Lower leg skin (tissue), 3 donors: ENCODE results near the gene ACTL8.

Experiments used
- POLR2A ChIP-seq, 2 donors: fragments of 450-650 bp; IDR thresholded peaks; one replicate each; pipeline ENCODE4 v1.6.1; 2016 to 2017; ENCODE audit warnings: antibody characterized with exemption in 2 of 2, mild to moderate bottlenecking in 1 of 2, moderate library complexity in 1 of 2
- TF ChIP-seq, protein P1 (sequence below), 3 donors: fragments of 450-650 bp; IDR thresholded peaks; one replicate each; pipeline ENCODE4 v1.5.1; 2016; ENCODE audit warnings: antibody characterized with exemption in 3 of 3, mild to moderate bottlenecking in 3 of 3, moderate library complexity in 2 of 3

DNA sequence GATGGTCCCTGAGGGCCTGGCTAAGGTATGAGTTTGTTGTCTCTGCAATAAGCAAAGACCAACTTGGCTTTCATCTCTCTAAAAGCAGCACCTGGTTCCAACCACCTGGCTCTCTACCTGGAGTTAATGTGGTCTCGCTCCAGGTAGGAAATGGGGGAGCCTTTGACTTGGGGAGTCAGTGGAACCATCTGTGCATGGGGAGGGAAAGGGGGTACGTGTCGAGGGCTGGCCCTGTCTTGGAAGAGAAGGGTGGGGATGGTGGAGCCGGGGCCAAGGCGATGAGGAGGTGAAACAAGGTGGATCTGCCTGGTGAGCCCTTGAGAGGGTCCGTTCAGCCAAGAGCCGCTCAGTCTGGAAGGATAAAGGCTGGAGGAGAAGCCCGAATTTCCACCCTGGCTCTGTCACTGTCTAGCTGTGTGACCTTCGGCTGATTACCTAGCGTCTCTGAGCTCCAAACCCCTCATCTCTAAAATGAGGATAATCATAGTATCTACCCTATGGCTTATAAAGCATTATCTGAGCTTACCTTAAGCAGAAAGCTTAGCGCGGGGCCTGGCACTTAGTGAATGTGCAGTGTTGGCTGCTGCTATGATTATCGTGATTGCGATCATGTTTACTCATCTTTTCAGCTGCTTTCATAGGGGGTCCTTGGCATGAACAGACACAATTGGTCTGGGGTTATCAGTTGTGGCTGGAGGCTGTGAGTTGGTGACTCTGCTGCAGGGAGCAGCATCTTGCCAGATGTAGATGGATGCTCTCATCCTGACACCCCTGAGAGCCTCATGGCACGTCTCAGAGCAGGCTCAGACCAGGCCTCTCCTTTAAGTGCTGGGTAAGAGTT lies 78.7 kb downstream of the ACTL8 start:
- TF ChIP-seq, protein P1, sequence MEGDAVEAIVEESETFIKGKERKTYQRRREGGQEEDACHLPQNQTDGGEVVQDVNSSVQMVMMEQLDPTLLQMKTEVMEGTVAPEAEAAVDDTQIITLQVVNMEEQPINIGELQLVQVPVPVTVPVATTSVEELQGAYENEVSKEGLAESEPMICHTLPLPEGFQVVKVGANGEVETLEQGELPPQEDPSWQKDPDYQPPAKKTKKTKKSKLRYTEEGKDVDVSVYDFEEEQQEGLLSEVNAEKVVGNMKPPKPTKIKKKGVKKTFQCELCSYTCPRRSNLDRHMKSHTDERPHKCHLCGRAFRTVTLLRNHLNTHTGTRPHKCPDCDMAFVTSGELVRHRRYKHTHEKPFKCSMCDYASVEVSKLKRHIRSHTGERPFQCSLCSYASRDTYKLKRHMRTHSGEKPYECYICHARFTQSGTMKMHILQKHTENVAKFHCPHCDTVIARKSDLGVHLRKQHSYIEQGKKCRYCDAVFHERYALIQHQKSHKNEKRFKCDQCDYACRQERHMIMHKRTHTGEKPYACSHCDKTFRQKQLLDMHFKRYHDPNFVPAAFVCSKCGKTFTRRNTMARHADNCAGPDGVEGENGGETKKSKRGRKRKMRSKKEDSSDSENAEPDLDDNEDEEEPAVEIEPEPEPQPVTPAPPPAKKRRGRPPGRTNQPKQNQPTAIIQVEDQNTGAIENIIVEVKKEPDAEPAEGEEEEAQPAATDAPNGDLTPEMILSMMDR (IDR thresholded peaks at IDR 0.05): no peak
- no peak for TF ChIP-seq POLR2A (IDR thresholded peaks at IDR 0.05)
